Progenitor cell of endocrine pancreas (in vitro differentiated cells): Measurements from ENCODE around the gene NSUN6. TPM values are rescaled to one million over a fixed set of nuclear protein-coding genes. Genes with fewer than 3 reads are reported as not detected.

Source experiments
- DNase-seq: peaks from one replicate; pipeline ENCODE4 v3.0.0; 2021; ENCODE audit warnings: low spot score; ENCODE audit not compliant: unreplicated experiment
- H3K27ac Mint-ChIP-seq: 2 replicates; pipeline ENCODE4 v1.8.0; 2021; ENCODE audit warnings: mild to moderate bottlenecking, moderate library complexity, mixed read lengths
- H3K27me3 Mint-ChIP-seq: 2 replicates; pipeline ENCODE4 v1.8.0; 2021; ENCODE audit warnings: mixed read lengths
- H3K36me3 Mint-ChIP-seq: 2 replicates; pipeline ENCODE4 v1.8.0; 2022; ENCODE audit warnings: mixed read lengths; ENCODE audit not compliant: insufficient read depth
- H3K4me1 Mint-ChIP-seq: 2 replicates; pipeline ENCODE4 v1.8.0; 2021; ENCODE audit warnings: low read depth, mixed read lengths
- H3K4me3 Mint-ChIP-seq: 2 replicates; pipeline ENCODE4 v1.8.0; 2021; ENCODE audit warnings: low read depth, mild to moderate bottlenecking, moderate library complexity, mixed read lengths
- H3K9me3 Mint-ChIP-seq: 2 replicates; pipeline ENCODE4 v1.8.0; 2021; ENCODE audit warnings: low read depth, mixed read lengths
- total RNA-seq: library from RNA; stranded (reverse); gene quantifications from 2 replicates; pipeline ENCODE4 v1.2.1, GENCODE V29; 2021
- TF ChIP-seq, protein P1 (sequence below): fragments of 200-600 bp; sonication (generic); IDR thresholded peaks from one replicate; pipeline ENCODE4 v1.5.0; 2021; ENCODE audit warnings: antibody characterized with exemption, mild to moderate bottlenecking; ENCODE audit not compliant: unreplicated experiment

Gene NSUN6
- total RNA-seq, 1 donor from 2014 or later: 17.3 TPM

DNA sequence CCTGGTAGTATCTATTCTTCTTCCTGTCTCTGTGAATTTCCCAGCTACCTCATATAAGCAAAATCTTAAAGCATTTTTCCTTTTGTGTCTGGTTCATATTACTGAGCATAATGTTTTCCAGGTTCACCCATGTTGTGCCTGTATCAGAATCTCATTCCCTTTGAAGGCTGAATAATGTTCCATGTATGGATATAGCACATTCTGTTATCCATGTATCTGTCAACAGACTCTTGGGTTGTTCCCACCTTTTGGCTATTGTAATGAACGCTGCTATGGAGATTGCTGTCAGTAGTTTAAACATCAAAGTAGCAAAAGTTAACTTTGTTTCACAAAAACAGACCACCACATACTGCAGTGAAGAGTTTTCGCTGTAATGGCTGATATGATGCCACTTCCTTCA lies 99.9 kb downstream of the NSUN6 start:
- no peaks in the 10 kb centered on the region for H3K4me1 Mint-ChIP-seq
- no peaks in the 10 kb centered on the region for H3K27me3 Mint-ChIP-seq
- TF ChIP-seq, protein P1, sequence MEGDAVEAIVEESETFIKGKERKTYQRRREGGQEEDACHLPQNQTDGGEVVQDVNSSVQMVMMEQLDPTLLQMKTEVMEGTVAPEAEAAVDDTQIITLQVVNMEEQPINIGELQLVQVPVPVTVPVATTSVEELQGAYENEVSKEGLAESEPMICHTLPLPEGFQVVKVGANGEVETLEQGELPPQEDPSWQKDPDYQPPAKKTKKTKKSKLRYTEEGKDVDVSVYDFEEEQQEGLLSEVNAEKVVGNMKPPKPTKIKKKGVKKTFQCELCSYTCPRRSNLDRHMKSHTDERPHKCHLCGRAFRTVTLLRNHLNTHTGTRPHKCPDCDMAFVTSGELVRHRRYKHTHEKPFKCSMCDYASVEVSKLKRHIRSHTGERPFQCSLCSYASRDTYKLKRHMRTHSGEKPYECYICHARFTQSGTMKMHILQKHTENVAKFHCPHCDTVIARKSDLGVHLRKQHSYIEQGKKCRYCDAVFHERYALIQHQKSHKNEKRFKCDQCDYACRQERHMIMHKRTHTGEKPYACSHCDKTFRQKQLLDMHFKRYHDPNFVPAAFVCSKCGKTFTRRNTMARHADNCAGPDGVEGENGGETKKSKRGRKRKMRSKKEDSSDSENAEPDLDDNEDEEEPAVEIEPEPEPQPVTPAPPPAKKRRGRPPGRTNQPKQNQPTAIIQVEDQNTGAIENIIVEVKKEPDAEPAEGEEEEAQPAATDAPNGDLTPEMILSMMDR: no peak
- no peak overlapping the region for H3K27ac Mint-ChIP-seq
- H3K4me3 Mint-ChIP-seq: no peak overlapping the region
- peaks cover 2% of the 10 kb centered on the region for H3K36me3 Mint-ChIP-seq
- no peak for DNase-seq
- no peaks in the 10 kb centered on the region for H3K9me3 Mint-ChIP-seq

DNA sequence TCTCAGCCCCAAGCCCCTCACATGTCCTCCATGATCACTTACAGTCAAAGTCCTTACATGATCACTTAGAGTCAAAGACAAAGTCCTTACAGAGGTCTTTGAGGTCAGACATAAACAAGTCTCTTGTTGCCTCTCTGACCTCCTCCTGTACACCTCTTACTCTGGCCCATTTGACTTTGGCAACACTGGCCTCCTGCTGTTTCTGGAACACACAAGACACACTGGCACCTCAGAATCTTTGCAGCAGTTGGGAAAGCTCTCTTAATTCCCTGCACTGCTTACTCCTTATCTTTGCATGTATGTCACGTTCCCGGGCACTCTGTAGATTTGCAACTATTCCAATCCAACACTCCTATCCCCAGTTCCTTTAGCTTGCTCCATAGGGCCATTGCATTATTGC lies 102.3 kb downstream of the NSUN6 start:
- Mint-ChIP-seq H3K36me3 (peaks cover 2% of the 10 kb centered on the region), H3K9me3 (no peaks in the 10 kb centered on the region), H3K27me3 (no peaks in the 10 kb centered on the region), H3K4me1 (no peaks in the 10 kb centered on the region), H3K4me3 (no peak overlapping the region), H3K27ac (no peak overlapping the region)
- DNase-seq: no peak
- TF ChIP-seq, protein P1: no peak

DNA sequence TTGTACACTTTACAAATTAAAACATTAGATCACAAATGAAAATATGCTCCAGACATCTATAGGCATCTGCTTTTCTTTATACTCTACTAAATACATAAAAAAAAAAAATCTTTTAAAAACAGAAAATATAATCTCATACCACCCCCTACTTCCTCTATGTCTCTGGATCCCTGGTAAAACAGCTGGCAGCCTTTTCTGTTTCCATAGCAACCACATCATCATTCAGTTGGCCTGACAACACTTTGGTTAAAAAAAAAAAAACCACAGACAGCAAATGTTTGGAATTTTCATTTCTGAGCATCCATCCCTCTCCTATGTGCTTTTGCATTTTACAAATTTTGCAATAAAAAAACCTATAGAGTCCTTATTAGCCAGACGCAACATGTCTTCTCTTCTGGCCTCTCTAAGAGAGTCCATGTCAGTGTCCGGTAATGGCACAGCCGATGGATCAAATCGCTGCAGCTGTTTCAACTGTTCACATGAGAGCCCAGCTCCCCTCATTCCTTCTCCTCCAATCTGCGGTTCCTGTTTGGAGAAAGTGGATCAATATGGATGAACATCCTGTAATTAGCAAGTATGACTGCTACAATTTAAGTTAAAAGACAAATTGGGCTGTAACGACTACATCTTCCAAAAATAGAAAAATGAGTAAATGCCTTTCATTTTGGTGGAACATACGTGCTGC lies 105.6 kb downstream of the NSUN6 start:
- Mint-ChIP-seq H3K4me3 (no peak overlapping the region), H3K27ac (peak overlapping the region; percentile 46), H3K9me3 (no peaks in the 10 kb centered on the region), H3K4me1 (no peaks in the 10 kb centered on the region), H3K36me3 (peaks cover 6% of the 10 kb centered on the region), H3K27me3 (no peaks in the 10 kb centered on the region)
- TF ChIP-seq, protein P1: no peak
- no peak for DNase-seq

DNA sequence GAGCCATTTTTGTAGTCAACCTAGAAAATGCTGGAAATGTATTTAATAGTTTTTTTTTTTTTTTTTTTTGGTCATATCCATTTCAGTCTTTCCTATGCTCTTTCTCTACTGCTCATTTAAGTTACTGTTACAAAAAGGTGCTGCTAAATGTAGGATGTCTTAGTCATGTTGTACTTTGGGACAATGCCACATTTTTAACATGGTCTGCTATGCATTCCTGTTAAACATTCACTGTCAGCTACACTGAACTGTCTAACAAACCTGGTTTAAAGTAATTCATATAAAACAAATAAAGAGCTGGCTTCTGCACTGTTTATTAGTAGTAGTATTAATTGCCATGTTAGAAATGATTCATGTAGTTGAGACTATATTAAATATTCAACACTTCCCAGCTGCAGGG lies 108.6 kb downstream of the NSUN6 start:
- DNase-seq: no peak
- H3K27ac Mint-ChIP-seq: no peak overlapping the region
- H3K4me1 Mint-ChIP-seq: no peaks in the 10 kb centered on the region
- no peaks in the 10 kb centered on the region for H3K9me3 Mint-ChIP-seq
- TF ChIP-seq, protein P1: no peak
- no peak overlapping the region for H3K4me3 Mint-ChIP-seq
- H3K36me3 Mint-ChIP-seq: peaks cover 8% of the 10 kb centered on the region
- H3K27me3 Mint-ChIP-seq: no peaks in the 10 kb centered on the region

DNA sequence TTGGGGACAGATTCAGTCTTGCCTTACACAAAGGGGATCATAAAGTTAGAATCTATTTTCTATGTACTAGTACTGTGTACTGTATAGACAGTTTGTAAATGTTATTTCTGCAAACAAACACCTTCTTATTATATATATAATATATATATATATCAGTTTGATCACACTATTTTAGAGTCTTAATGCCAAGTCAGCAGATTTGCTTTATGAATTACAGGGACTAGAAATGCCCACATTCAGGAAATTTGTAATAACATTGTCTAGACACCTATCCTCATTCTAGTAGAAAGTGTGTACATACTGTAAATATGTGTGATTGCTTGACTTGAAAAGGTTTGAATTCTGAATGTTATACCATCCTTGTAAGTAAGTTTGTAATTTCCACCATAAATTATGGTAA lies 111.2 kb downstream of the NSUN6 start:
- H3K36me3 Mint-ChIP-seq: peaks cover 8% of the 10 kb centered on the region
- TF ChIP-seq, protein P1: no peak
- H3K4me1 Mint-ChIP-seq: no peaks in the 10 kb centered on the region
- H3K4me3 Mint-ChIP-seq: no peak overlapping the region
- no peaks in the 10 kb centered on the region for H3K9me3 Mint-ChIP-seq
- H3K27me3 Mint-ChIP-seq: no peaks in the 10 kb centered on the region
- H3K27ac Mint-ChIP-seq: no peak overlapping the region
- no peak for DNase-seq
